HCT116 (cell line): Measurements from ENCODE around the gene HOTAIR. TPM values are rescaled to one million over a fixed set of nuclear protein-coding genes. Genes with fewer than 3 reads are reported as not detected.

ENCODE experiments used
- ATAC-seq: fragments of 200-7000 bp; cut with Tn5 transposase; 2 replicates; pipeline ENCODE4 v1.9.1; 2020; ENCODE audit warnings: mild to moderate bottlenecking, moderate library complexity
- BruUV-seq: library from RNA; stranded (reverse); fragments of 400-500 nt; replicated peaks from 2 replicates; lab custom pipeline; 2021; lab: Mats Ljungman, UMichigan
- CTCF ChIA-PET: fragments of 300-600 bp; sonication (Branson Sonifier 250); formaldehyde crosslinking; loops from one replicate; lab custom pipeline; 2021; ENCODE audit warnings: antibody characterized with exemption; lab: Charles Lee
- POLR2A ChIA-PET: fragments of 300-600, 350-600 bp; sonication (Branson Sonifier 250); formaldehyde crosslinking; loops from one replicate; lab custom pipeline; 2021; ENCODE audit warnings: antibody characterized with exemption; lab: Charles Lee
- RAD21 ChIA-PET, 2 experiments: fragments of 300-600 bp; sonication (Branson Sonifier 250); formaldehyde crosslinking; loops; one replicate each; lab custom pipeline; 2023; ENCODE audit warnings: low total read pairs in 2 of 2; ENCODE audit not compliant: uncharacterized antibody in 2 of 2, unreplicated experiment in 2 of 2, low non-redundant PET in 1 of 2; lab: Charles Lee
- DNase-seq: peaks from one replicate; pipeline ENCODE4 v3.0.0-alpha.2; 2010; ENCODE audit warnings: low read depth, low spot score
- H2AFZ ChIP-seq: fragments of 200-600 bp; shearing (Covaris generic), sonication (generic); 2 replicates; pipeline ENCODE4 v1.6.1; 2017; ENCODE audit warnings: low read depth, mixed run types, mixed read lengths, antibody characterized with exemption, low read length; ENCODE audit not compliant: poor library complexity, severe bottlenecking
- H3K27ac ChIP-seq: 2 replicates; pipeline ENCODE4 v1.5.1; 2012; ENCODE audit warnings: low read depth, low read length
- H3K27me3 ChIP-seq: fragments of 200-600 bp; sonication (generic); 2 replicates; pipeline ENCODE4 v1.6.1; 2016; ENCODE audit warnings: mixed run types, low read length, mixed read lengths; ENCODE audit not compliant: insufficient read depth
- H3K36me3 ChIP-seq, 2 experiments: fragments of 200-500 bp in 1 of 2; fragments of 200-600 bp in 1 of 2; sonication (Bioruptor generic) in 1 of 2; sonication (generic) in 1 of 2; 2 replicates each; pipeline versions ENCODE4 v1.5.1 to v1.6.1; 2014 to 2016; ENCODE audit warnings: low read length in 2 of 2, inconsistent platforms in 1 of 2, mixed read lengths in 1 of 2, mixed run types in 1 of 2; ENCODE audit not compliant: insufficient read depth in 2 of 2, control insufficient read depth in 1 of 2
- H3K4me1 ChIP-seq, 2 experiments: fragments of 200-600 bp in 1 of 2; sonication (generic) in 1 of 2; 2 replicates each; pipeline versions ENCODE4 v1.5.1 to v1.6.1; 2012 to 2017; ENCODE audit warnings: low read length in 2 of 2, inconsistent platforms in 1 of 2, mild to moderate bottlenecking in 1 of 2, mixed read lengths in 1 of 2, mixed run types in 1 of 2, moderate library complexity in 1 of 2; ENCODE audit not compliant: insufficient read depth in 2 of 2, control insufficient read depth in 1 of 2
- H3K4me2 ChIP-seq: fragments of 200-600 bp; sonication (generic); 2 replicates; pipeline ENCODE4 v1.6.1; 2017; ENCODE audit warnings: mixed run types, low read length, mixed read lengths
- H3K4me3 ChIP-seq, 2 experiments: fragments of 200-600 bp in 1 of 2; sonication (generic) in 1 of 2; replicated peaks in 1 of 2; 2 replicates each; pipeline ENCODE4 v1.5.1; 2011 to 2016; ENCODE audit warnings: low read length in 2 of 2, control low read depth in 1 of 2, low read depth in 1 of 2, mild to moderate bottlenecking in 1 of 2, mixed read lengths in 1 of 2, mixed run types in 1 of 2
- H3K79me2 ChIP-seq: fragments of 200-600 bp; sonication (generic); 2 replicates; pipeline ENCODE4 v1.6.1; 2017; ENCODE audit warnings: mild to moderate bottlenecking, mixed run types, low read length, moderate library complexity, mixed read lengths; ENCODE audit not compliant: insufficient read depth
- H3K9ac ChIP-seq: fragments of 200-600 bp; sonication (generic); 2 replicates; pipeline ENCODE4 v1.6.1; 2016; ENCODE audit warnings: low read length, mixed read lengths
- H3K9me2 ChIP-seq: fragments of 200-600 bp; sonication (generic), shearing (Covaris generic); 2 replicates; pipeline ENCODE4 v1.6.1; 2017; ENCODE audit warnings: mixed run types, mild to moderate bottlenecking, moderate library complexity; ENCODE audit not compliant: insufficient read depth
- H3K9me3 ChIP-seq, 2 experiments: fragments of 200-500 bp in 1 of 2; fragments of 200-600 bp in 1 of 2; sonication (Bioruptor generic) in 1 of 2; sonication (generic) in 1 of 2; 2 replicates each; pipeline ENCODE4 v1.6.1; 2014 to 2017; ENCODE audit warnings: low read length in 2 of 2, mixed read lengths in 2 of 2, inconsistent platforms in 1 of 2, low read depth in 1 of 2, mild to moderate bottlenecking in 1 of 2, mixed run types in 1 of 2, moderate library complexity in 1 of 2; ENCODE audit not compliant: control insufficient read depth in 1 of 2, insufficient read depth in 1 of 2
- H4K20me1 ChIP-seq: fragments of 200-600 bp; sonication (generic), shearing (Covaris generic); 2 replicates; pipeline ENCODE4 v1.6.1; 2017; ENCODE audit warnings: mixed run types, mild to moderate bottlenecking, moderate library complexity; ENCODE audit not compliant: insufficient read depth
- ATF3 ChIP-seq: IDR thresholded peaks from 2 replicates; pipeline ENCODE4 v1.6.1; 2012
- CBX3 ChIP-seq: IDR thresholded peaks from 2 replicates; pipeline ENCODE4 v1.6.1; 2012; ENCODE audit warnings: low read depth
- EGR1 ChIP-seq: IDR thresholded peaks from 2 replicates; pipeline ENCODE4 v1.6.1; 2012; ENCODE audit warnings: low read depth
- ELF1 ChIP-seq: IDR thresholded peaks from 2 replicates; pipeline ENCODE4 v1.6.1; 2012; ENCODE audit warnings: low read depth, borderline replicate concordance
- EZH2phosphoT487 ChIP-seq: fragments of 200-600 bp; IDR thresholded peaks from 2 replicates; pipeline ENCODE4 v1.6.1; 2018; ENCODE audit warnings: antibody characterized with exemption, borderline replicate concordance
- JUND ChIP-seq: IDR thresholded peaks from 2 replicates; pipeline ENCODE4 v1.6.1; 2012
- POLR2AphosphoS5 ChIP-seq: IDR thresholded peaks from 2 replicates; pipeline ENCODE4 v1.6.1; 2011; ENCODE audit warnings: mild to moderate bottlenecking, low read depth, low read length, moderate library complexity
- RAD21 ChIP-seq: IDR thresholded peaks from 2 replicates; pipeline ENCODE4 v1.6.1; 2012; ENCODE audit warnings: low read depth, mild to moderate bottlenecking
- REST ChIP-seq: IDR thresholded peaks from 2 replicates; pipeline ENCODE4 v1.6.1; 2012; ENCODE audit warnings: low read depth
- SIN3A ChIP-seq: IDR thresholded peaks from 2 replicates; pipeline ENCODE4 v1.6.1; 2012; ENCODE audit warnings: low read depth
- SP1 ChIP-seq: IDR thresholded peaks from 2 replicates; pipeline ENCODE4 v1.6.1; 2012; ENCODE audit warnings: low read depth
- YY1 ChIP-seq: IDR thresholded peaks from 2 replicates; pipeline ENCODE4 v1.6.1; 2011; ENCODE audit warnings: low read length, low read depth, moderate library complexity, mild to moderate bottlenecking; ENCODE audit not compliant: insufficient replicate concordance; ENCODE audit errors: extremely low read depth
- ZBTB33 ChIP-seq: IDR thresholded peaks from 2 replicates; pipeline ENCODE4 v1.6.1; 2011; ENCODE audit warnings: mild to moderate bottlenecking, low read length, moderate library complexity; ENCODE audit not compliant: insufficient replicate concordance; ENCODE audit errors: extremely low read depth
- ZFX ChIP-seq: fragments of 450-650 bp; IDR thresholded peaks from 2 replicates; pipeline ENCODE4 v1.6.1; 2017
- ZNF274 ChIP-seq: fragments of 200-500 bp; sonication (Bioruptor generic); IDR thresholded peaks from 2 replicates; pipeline ENCODE4 v1.6.1; 2014; ENCODE audit warnings: mild to moderate bottlenecking, low read depth, low read length, inconsistent platforms
- intact Hi-C: fragments of 100-400 bp; cut with micrococcal nuclease; formaldehyde crosslinking; loops from 2 replicates; pipeline ENCODE4 v1.10.0; 2022
- total RNA-seq: library from RNA; stranded (reverse); gene quantifications from one replicate; pipeline ENCODE4 v1.2.1, GENCODE V29; 2021; ENCODE audit not compliant: unreplicated experiment

The HOTAIR gene
- total RNA-seq, 1 experiment from 2014 or later, result 0.25 TPM

GRCh38 chr12:53983568-53983949 is 8.8 kb upstream of the HOTAIR start (continued):
- TF ChIP-seq YY1 (no peak), ZNF274 (no peak)

- Histone ChIP-seq H3K9ac (no peak overlapping the region), H4K20me1 (no peaks in the 10 kb centered on the region), H3K27ac (no peak overlapping the region), H3K79me2 (no peaks in the 10 kb centered on the region), H3K4me3 (no peak overlapping the region), H3K4me2 (no peak overlapping the region), H3K27me3 (no peaks in the 10 kb centered on the region), H3K36me3 (no peaks in the 10 kb centered on the region), H3K9me3 (no peaks in the 10 kb centered on the region), H2AFZ (no peak overlapping the region), H3K9me2 (no peaks in the 10 kb centered on the region), H3K4me1 (peaks cover 0 to 6% of the 10 kb centered on the region in 2 experiments; a peak in 2 of 4 replicates)
- ATAC-seq (no peak), DNase-seq (no peak)
- ChIA-PET RAD21 (no interaction called here), CTCF (no interaction called here), POLR2A (no interaction called here)
- no peak for TF ChIP-seq SIN3A
- TF ChIP-seq REST, result no peak
- no peak for TF ChIP-seq POLR2AphosphoS5
- no peak for TF ChIP-seq ATF3
- TF ChIP-seq ZFX, result no peak
- no peak for TF ChIP-seq RAD21
- TF ChIP-seq CBX3, result no peak
- no peak for TF ChIP-seq EGR1
- TF ChIP-seq ELF1, result no peak
- TF ChIP-seq SP1, result no peak
- TF ChIP-seq YY1, result no peak
- no peak for TF ChIP-seq ZBTB33
- TF ChIP-seq EZH2phosphoT487, result no peak
- TF ChIP-seq JUND, result no peak
- intact Hi-C loops, result no loop called here
- no TSS peak for BruUV-seq
These were observed 8.2 kb upstream of the HOTAIR start for GRCh38 chr12:53982648-53983567.
